Heart right ventricle (tissue), 16 donors: ENCODE data around the gene NKTR. TPM values are rescaled to one million over a fixed set of nuclear protein-coding genes. Genes with fewer than 3 reads are reported as not detected.

Experiments used
- ATAC-seq, 8 donors: fragments of 200-7000 bp; cut with Tn5 transposase; one replicate each; pipeline ENCODE4 v1.9.1; 2020; ENCODE audit warnings: mild to moderate bottlenecking in 8 of 8, moderate library complexity in 8 of 8, moderate number of reproducible peaks in 1 of 8
- DNase-seq, 2 donors: peaks; one replicate each; pipeline ENCODE4 v3.0.0-alpha.2; 2020
- H3K27ac ChIP-seq, 10 donors: fragments of 200-600 bp; sonication (generic) in 2 of 10; one replicate each; pipeline versions ENCODE4 v1.5.0 to v1.8.0; 2020 to 2022; ENCODE audit warnings: mild to moderate bottlenecking in 3 of 10
- H3K27me3 ChIP-seq, 7 donors: fragments of 200-600 bp; one replicate each; pipeline ENCODE4 v1.8.0; 2021 to 2022; ENCODE audit warnings: mild to moderate bottlenecking in 2 of 7
- H3K36me3 ChIP-seq, 9 donors: fragments of 200-600 bp; sonication (generic) in 1 of 9; one replicate each; pipeline versions ENCODE4 v1.5.0 to v1.8.0; 2020 to 2022; ENCODE audit warnings: mild to moderate bottlenecking in 2 of 9
- H3K4me1 ChIP-seq, 9 donors: fragments of 200-600 bp; sonication (generic) in 1 of 9; one replicate each; pipeline versions ENCODE4 v1.5.0 to v1.8.0; 2020 to 2022; ENCODE audit warnings: mild to moderate bottlenecking in 4 of 9
- H3K4me3 ChIP-seq, 10 donors: fragments of 200-600 bp; sonication (generic) in 2 of 10; one replicate each; pipeline versions ENCODE4 v1.5.0 to v1.8.0; 2020 to 2022; ENCODE audit warnings: mild to moderate bottlenecking in 7 of 10, moderate library complexity in 2 of 10
- H3K9me3 ChIP-seq, 11 donors: fragments of 200-600 bp in 10 of 11; sonication (generic) in 2 of 11; one replicate each; pipeline versions ENCODE4 v1.5.0 to v1.8.0; 2013 to 2022; ENCODE audit warnings: mild to moderate bottlenecking in 2 of 11, control low read depth in 1 of 11, moderate library complexity in 1 of 11
- WGBS, 2 donors: extraction: QIAGEN DNeasy Blood & Tissue Kit; methylation state at CpG; one replicate each; pipeline ENCODE4 v1.1.7; 2013; ENCODE audit warnings: inconsistent platforms in 1 of 2; 5-methylcytosine and 5-hydroxymethylcytosine counted together
- intact Hi-C, 10 donors: fragments of 100-400 bp; cut with DNase I; formaldehyde crosslinking; loops; one replicate each; pipeline versions ENCODE4 v1.11.1 to v1.14.2; 2022
- polyA plus RNA-seq, 2 donors: library from polyadenylated mRNA; stranded (reverse); fragments of 200-250 nt; gene quantifications; one replicate each; pipeline ENCODE4 v1.2.3, GENCODE V29; 2013
- total RNA-seq, 10 donors: library from RNA; stranded (reverse); fragmentation: NEBNext Ultra II Directional in 3 of 10; extraction: Animal tissue kit (Norgen Biotek cat#: 25700) in 3 of 10; gene quantifications; one replicate each; pipeline versions ENCODE4 v1.2.1 to v1.2.4, GENCODE V29; 2021 to 2023
- TF ChIP-seq, protein P1 (sequence below), 9 donors: fragments of 200-600 bp; sonication (generic) in 2 of 9; IDR thresholded peaks; one replicate each; pipeline versions ENCODE4 v1.5.0 to v1.8.0; 2021 to 2022; ENCODE audit warnings: antibody characterized with exemption in 9 of 9, mild to moderate bottlenecking in 5 of 9, moderate library complexity in 1 of 9
- donor health status: Arrhythmogenic right ventricular cardiomyopathy.
- donor health status: ischemic (EF 13 %, LVEDD 7.1; RV severe dilation, severe dysfunction).
- donor health status: healthy with polysubstance abuse.
- donor health status: DM: no; HTN: yes; CAD: no.
- donor health status: DM: no; HTN: no; CAD: no.
- donor health status: ischemic (EF 25% LVEDD 6.9; RV normal size, moderate dysfunction).
- donor health status: ischemic (EF 25% LVEDD 5.7; RV mildly dilated, moderate dysfunction).
- donor health status: healthy.
- donor health status: DM: yes; HTN: yes; CAD: no.
- donor health status: Ischemic cardiomyopathy.
- donor health status: ischemic (EF 35%, LVEDD 5.7; RV mildly dilated, moderate dysfunction).
- donor health status: nonischemic (EF 11% LVEDD 7.7; RV severe dilation, severe dysfunction).
- donor health status: DM: yes; HTN: yes; CAD: no.
- donor health status: PGD.
- donor health status: ischemic (EF 29% LVEDD 5.4; RV normal size, mild dysfunction).
- donor health status: nonischemic (EF 23%, LVEDD 6.1; RV moderate dilation, normal function).

The NKTR gene
- total and polyA plus RNA-seq, 12 donors, result 10.2 to 59.3 (median 21.9) TPM

DNA sequence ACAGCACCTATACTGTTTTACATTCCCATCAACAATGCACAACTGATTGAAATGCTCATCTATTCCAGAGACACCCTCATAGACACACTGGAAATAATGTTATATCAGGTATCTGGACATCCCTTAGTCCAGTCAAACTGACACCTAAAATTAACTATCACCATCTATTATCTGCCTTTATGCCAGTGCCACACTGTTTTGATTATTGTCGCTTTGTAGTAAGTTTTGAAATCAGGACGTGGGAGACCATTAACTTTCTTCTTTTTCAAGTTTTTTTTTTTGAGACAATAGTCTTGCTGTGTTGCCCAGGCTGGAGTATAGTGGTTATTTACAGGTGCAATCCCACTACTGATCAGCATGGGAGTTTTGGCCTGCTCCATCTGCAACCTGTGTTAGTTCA, 75.4 kb downstream of the NKTR start:
- DNase-seq (no peak), ATAC-seq (no peak)
- Histone ChIP-seq H3K4me1 (no peaks in the 10 kb centered on the region), H3K27me3 (no peaks in the 10 kb centered on the region), H3K36me3 (no peaks in the 10 kb centered on the region), H3K4me3 (no peak overlapping the region), H3K27ac (no peak overlapping the region), H3K9me3 (peaks cover 0 to 27% (median 0%) of the 10 kb centered on the region in 11 donors)
- intact Hi-C loops, result no loop called here
- WGBS, 2 donors, result 81 to 84% methylated on average over 2 of the region's 2 CpGs
- TF ChIP-seq, protein P1, sequence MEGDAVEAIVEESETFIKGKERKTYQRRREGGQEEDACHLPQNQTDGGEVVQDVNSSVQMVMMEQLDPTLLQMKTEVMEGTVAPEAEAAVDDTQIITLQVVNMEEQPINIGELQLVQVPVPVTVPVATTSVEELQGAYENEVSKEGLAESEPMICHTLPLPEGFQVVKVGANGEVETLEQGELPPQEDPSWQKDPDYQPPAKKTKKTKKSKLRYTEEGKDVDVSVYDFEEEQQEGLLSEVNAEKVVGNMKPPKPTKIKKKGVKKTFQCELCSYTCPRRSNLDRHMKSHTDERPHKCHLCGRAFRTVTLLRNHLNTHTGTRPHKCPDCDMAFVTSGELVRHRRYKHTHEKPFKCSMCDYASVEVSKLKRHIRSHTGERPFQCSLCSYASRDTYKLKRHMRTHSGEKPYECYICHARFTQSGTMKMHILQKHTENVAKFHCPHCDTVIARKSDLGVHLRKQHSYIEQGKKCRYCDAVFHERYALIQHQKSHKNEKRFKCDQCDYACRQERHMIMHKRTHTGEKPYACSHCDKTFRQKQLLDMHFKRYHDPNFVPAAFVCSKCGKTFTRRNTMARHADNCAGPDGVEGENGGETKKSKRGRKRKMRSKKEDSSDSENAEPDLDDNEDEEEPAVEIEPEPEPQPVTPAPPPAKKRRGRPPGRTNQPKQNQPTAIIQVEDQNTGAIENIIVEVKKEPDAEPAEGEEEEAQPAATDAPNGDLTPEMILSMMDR (IDR thresholded peaks at IDR 0.05), result no peak

- WGBS, 2 donors, result 60 to 70% methylated on average over 2 of the region's 2 CpGs
- TF ChIP-seq, protein P1 (IDR thresholded peaks at IDR 0.05), result no peak
- no peak for DNase-seq
- H3K27me3 ChIP-seq, result no peaks in the 10 kb centered on the region
- ATAC-seq, result no peak
- no peaks in the 10 kb centered on the region for H3K36me3 ChIP-seq
- H3K9me3 ChIP-seq, result peaks cover 0 to 27% (median 0%) of the 10 kb centered on the region in 11 donors
- no peak overlapping the region for H3K4me3 ChIP-seq
- H3K4me1 ChIP-seq, result peaks cover 0 to 10% (median 2%) of the 10 kb centered on the region in 9 donors
- no peak overlapping the region for H3K27ac ChIP-seq
- intact Hi-C loops, result no loop called here
Observed at GRCh38 chr3:42678447-42678846, 78.0 kb downstream of the NKTR start.

GRCh38 chr3:42680271-42680670, 79.8 kb downstream of the NKTR start:
- Histone ChIP-seq H3K4me3 (no peak overlapping the region), H3K9me3 (peaks cover 0 to 27% (median 0%) of the 10 kb centered on the region in 11 donors), H3K27me3 (peaks cover 0 to 6% (median 0%) of the 10 kb centered on the region in 7 donors), H3K4me1 (peaks cover 4 to 26% (median 11%) of the 10 kb centered on the region in 9 donors), H3K27ac (no peak overlapping the region), H3K36me3 (no peaks in the 10 kb centered on the region)
- no peak for ATAC-seq
- no peak for DNase-seq
- WGBS, 2 donors, result 83 to 88% methylated on average over 1 of the region's 1 CpG
- TF ChIP-seq, protein P1 (IDR thresholded peaks at IDR 0.05), result no peak
- intact Hi-C loops, result no loop called here

DNA sequence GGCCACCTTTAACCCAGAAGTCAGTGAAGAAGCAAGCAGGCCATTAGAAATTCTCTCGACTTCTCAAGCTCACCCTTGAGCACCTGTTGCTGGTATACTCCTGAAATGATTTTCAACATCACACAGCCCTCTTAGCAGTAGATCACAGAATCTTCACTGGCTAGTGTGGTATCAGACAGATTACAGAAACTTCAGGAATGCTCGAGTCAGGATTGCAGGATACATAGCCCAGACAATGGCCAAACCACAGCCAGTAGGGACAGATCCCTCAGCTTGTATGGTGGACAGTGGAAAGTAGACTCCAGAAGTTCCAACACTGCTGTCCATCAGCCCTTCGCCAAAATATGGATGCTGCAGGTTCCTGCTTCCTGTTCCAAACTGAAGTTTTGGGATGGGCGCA, 80.3 kb downstream of the NKTR start:
- H3K9me3 ChIP-seq, result peaks cover 0 to 24% (median 0%) of the 10 kb centered on the region in 11 donors
- ATAC-seq (no peak), DNase-seq (no peak)
- H3K27me3 ChIP-seq, result peaks cover 0 to 11% (median 4%) of the 10 kb centered on the region in 7 donors
- 83 to 85% methylated on average over 4 of the region's 4 CpGs for WGBS, 2 donors
- H3K4me3 ChIP-seq, result no peak overlapping the region
- no peaks in the 10 kb centered on the region for H3K36me3 ChIP-seq
- intact Hi-C loops, result no loop called here
- TF ChIP-seq, protein P1 (IDR thresholded peaks at IDR 0.05), result no peak
- H3K4me1 ChIP-seq, result peaks cover 4 to 31% (median 16%) of the 10 kb centered on the region in 9 donors
- H3K27ac ChIP-seq, result no peak overlapping the region
